Activated naive CD8-positive, alpha-beta T cell treated with anti-CD3 and anti-CD28 coated beads for 36 hours (primary cell): ENCODE measurements around the gene ECSIT. TPM values are rescaled to one million over a fixed set of nuclear protein-coding genes. Genes with fewer than 3 reads are reported as not detected.
"Not testable (repeated sequence)": the region's sequence is repeated elsewhere in the genome, so short reads cannot be mapped to it uniquely, and the experiment has no call there.

ENCODE experiments used
- DNase-seq: peaks from one replicate; pipeline ENCODE4 v3.0.0; 2021
- H3K27ac Mint-ChIP-seq: one replicate; pipeline ENCODE4 v1.8.0; 2022; ENCODE audit warnings: mild to moderate bottlenecking, moderate library complexity, mixed read lengths
- H3K27me3 Mint-ChIP-seq: one replicate; pipeline ENCODE4 v1.8.0; 2022; ENCODE audit warnings: mild to moderate bottlenecking, mixed read lengths
- H3K36me3 Mint-ChIP-seq: one replicate; pipeline ENCODE4 v1.8.0; 2021; ENCODE audit warnings: mild to moderate bottlenecking, mixed read lengths
- H3K4me1 Mint-ChIP-seq: one replicate; pipeline ENCODE4 v1.8.0; 2021; ENCODE audit warnings: mixed read lengths
- H3K4me3 Mint-ChIP-seq: one replicate; pipeline ENCODE4 v1.8.0; 2022; ENCODE audit warnings: mild to moderate bottlenecking, moderate library complexity, mixed read lengths
- H3K9me3 Mint-ChIP-seq: one replicate; pipeline ENCODE4 v1.8.0; 2022; ENCODE audit warnings: mixed read lengths
- total RNA-seq, 2 experiments: library from RNA; stranded (reverse); gene quantifications; one replicate each; pipeline ENCODE4 v1.2.3, GENCODE V29; 2021

ECSIT gene, protein sequence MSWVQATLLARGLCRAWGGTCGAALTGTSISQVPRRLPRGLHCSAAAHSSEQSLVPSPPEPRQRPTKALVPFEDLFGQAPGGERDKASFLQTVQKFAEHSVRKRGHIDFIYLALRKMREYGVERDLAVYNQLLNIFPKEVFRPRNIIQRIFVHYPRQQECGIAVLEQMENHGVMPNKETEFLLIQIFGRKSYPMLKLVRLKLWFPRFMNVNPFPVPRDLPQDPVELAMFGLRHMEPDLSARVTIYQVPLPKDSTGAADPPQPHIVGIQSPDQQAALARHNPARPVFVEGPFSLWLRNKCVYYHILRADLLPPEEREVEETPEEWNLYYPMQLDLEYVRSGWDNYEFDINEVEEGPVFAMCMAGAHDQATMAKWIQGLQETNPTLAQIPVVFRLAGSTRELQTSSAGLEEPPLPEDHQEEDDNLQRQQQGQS
- total RNA-seq: 10 to 100 TPM; 46.7 to 51.7 TPM

DNA sequence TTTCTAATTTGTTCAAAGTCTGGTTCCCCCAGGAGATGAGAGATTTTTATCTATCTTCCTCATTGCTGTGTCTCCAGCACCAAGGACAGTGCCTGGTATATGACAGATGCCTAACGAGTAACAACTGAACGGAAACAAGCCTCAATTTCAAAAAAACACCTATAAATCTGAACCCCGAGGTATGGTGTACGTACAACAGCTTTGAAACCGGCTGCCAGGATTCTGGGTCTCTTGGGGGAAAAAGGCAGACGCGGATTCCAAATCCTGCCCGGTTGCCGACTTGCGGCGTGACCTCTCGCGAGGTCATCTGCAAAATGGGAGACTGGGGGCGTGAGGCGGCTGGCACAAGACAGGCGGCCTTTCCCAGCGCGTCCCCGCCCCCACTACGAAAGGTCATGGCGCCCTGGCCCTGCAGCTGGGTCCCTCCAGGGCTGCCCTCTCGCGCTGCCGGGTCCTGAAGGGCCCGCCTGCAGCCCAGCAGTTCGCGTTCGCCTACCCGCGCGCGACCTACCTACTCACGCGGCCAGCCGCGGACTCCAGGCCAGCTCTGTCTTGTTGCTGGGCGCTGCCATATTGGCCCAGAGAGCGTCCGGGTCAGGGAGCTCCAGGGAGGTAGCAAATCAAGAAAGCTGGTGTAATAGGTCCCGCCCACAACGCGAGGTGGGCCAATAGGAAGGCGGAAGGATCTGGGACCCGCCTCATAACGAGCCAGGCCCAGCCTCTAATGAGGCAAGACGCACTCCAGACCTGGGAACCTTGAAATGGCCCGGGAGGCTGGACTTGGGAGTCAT lies at the start of gene ECSIT:
Gene ECSIT (minus strand): TSS at position 584 of the 791 bp plus-strand sequence. CDS start 9,964 bp downstream, outside the sequence.
- Mint-ChIP-seq H3K36me3 (no peaks in the 10 kb centered on the region), H3K4me1 (peaks cover 21% of the 10 kb centered on the region), H3K9me3 (no peaks in the 10 kb centered on the region), H3K4me3 (peak within 1 kb of the TSS; percentile 87), H3K27ac (peak within 1 kb of the TSS; percentile 85), H3K27me3 (no peaks in the 10 kb centered on the region)
- peak; percentile 93 for DNase-seq

DNA sequence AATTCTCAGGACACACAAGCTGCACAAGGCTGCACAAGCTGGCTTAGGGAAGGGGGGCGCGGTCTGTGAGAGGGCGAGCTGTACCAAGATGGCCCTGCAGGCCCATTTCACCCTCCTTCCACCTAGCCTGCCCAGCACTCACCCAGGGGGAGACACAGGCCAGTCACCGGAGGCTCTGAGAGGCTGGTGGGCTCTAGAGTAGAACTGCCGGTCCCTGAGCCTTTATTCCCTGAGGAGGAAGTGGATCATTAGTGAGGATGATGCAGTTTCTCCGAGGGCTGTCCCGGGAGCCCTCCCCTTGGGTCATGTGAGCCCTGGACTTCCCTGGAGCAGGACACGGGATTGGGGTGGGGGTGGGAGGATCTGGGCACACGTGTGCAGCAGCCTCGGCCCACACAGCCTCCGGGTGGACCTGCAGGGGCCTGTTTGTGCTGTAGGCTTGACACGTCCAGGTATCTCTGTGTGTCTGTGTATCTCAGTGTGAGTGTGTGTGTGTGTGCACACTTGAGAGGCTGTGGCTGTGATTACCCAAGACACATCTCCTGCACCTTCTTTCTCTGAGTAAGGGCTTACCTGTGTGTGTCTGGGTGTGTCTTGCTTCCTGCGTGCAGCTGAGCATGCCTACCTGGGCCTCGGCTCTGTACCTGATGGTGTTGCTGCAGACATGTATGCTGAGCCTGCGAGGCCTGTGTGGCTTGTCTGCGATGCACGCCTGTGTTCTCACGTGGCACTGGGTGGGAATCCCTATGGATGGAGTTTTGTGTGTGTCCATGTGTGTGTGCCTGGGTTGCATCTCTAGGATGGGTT lies 48.7 kb upstream of the ECSIT start, which contains the start of gene ACP5:
Gene ACP5 (minus strand): TSS at position 195 of the 807 bp plus-strand sequence. CDS start 328 bp downstream, outside the sequence.
- Mint-ChIP-seq H3K9me3 (no peaks in the 10 kb centered on the region), H3K36me3 (no peaks in the 10 kb centered on the region), H3K4me3 (peak within 1 kb of the TSS; percentile 47), H3K27me3 (no peaks in the 10 kb centered on the region), H3K4me1 (peaks cover 32% of the 10 kb centered on the region), H3K27ac (no peak within 1 kb of the TSS)
- DNase-seq: no peak

DNA sequence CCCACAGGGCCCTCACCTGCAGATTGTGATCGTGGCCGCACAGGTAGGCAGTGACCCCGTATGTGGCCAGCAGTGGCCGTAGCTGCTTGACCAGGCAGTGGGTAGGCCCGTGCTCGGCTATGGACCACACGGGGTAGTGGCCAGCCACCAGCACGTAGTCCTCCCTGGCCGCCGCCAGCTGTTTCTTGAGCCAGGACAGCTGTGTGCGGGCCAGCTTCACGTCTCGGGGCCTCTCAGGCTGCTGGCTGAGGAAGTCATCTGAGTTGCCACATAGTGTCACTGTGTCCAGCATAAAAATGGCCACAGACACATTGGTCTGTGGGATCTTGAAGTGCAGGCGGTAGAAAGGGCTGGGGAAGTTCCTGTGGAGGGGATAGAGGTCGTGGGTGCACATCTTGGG lies 47.3 kb upstream of the ECSIT start:
- Mint-ChIP-seq H3K4me1 (peaks cover 23% of the 10 kb centered on the region), H3K27me3 (no peaks in the 10 kb centered on the region), H3K9me3 (no peaks in the 10 kb centered on the region), H3K27ac (no peak overlapping the region), H3K36me3 (no peaks in the 10 kb centered on the region), H3K4me3 (no peak overlapping the region)
- DNase-seq: no peak

DNA sequence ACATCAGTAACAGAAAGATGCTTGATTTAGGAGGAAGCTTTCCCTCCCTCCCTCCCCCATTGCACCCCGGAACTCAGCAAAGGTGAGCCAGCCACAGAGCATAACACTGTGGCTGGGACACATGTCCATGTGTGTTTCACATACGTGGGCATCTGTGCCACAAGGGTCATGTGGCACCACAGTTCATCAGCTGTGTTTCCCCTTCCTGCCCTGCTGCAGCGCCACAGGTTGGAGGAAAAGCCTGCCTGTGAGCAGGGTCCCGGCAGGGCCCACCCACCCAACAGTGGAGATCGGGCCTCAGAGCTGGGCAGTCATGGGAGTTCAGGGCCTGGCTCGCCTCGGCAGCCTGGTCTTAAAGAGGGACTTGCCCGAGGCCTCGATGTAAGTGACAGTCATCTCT lies 45.8 kb upstream of the ECSIT start:
- Mint-ChIP-seq H3K4me1 (peaks cover 14% of the 10 kb centered on the region), H3K27me3 (no peaks in the 10 kb centered on the region), H3K9me3 (no peaks in the 10 kb centered on the region), H3K36me3 (no peaks in the 10 kb centered on the region), H3K27ac (no peak overlapping the region), H3K4me3 (no peak overlapping the region)
- no peak for DNase-seq

DNA sequence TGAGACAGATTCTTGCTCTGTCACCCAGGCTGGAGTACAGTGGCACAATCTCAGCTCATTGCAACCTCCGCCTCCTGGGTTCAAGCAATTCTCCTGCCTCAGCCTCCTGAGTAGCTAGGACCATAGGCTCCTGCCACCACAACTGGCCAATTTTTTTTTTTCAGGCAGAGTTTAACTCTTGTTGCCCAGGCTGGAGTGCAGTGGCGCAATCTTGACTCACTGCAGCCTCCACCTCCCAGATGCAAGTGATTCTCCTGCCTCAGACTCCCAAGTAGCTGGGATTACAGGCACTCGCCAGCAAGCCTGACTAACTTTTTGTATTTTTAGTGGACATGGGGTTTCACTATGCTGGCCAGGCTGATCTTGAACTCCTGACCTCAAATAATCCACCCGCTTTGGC lies 44.8 kb upstream of the ECSIT start:
- DNase-seq, H3K27ac Mint-ChIP-seq, H3K9me3 Mint-ChIP-seq, H3K4me3 Mint-ChIP-seq, H3K36me3 Mint-ChIP-seq, H3K27me3 Mint-ChIP-seq: not testable (repeated sequence)
- H3K4me1 Mint-ChIP-seq: peaks cover 12% of the 10 kb centered on the region

DNA sequence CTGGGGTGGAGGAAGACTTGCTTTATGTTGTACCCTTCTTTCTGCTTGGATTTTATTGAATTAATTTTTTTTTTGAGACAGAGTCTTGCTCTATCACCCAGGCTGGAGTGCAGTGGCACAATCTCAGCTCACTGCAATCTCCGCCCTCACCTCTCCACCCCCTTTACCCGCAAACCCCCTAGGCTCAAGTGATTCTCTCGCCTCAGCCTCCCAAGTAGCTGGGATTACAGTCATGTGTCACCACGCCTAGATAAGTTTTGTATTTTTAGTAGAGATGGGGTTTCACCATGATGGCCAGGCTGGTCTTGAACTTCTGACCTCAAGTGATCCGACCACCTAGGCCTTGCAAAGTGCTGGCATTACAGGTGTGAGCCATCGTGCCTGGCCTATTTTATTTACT lies 44.4 kb upstream of the ECSIT start:
- DNase-seq, H3K4me3 Mint-ChIP-seq, H3K27ac Mint-ChIP-seq, H3K27me3 Mint-ChIP-seq, H3K36me3 Mint-ChIP-seq, H3K9me3 Mint-ChIP-seq: not testable (repeated sequence)
- H3K4me1 Mint-ChIP-seq: peaks cover 12% of the 10 kb centered on the region

DNA sequence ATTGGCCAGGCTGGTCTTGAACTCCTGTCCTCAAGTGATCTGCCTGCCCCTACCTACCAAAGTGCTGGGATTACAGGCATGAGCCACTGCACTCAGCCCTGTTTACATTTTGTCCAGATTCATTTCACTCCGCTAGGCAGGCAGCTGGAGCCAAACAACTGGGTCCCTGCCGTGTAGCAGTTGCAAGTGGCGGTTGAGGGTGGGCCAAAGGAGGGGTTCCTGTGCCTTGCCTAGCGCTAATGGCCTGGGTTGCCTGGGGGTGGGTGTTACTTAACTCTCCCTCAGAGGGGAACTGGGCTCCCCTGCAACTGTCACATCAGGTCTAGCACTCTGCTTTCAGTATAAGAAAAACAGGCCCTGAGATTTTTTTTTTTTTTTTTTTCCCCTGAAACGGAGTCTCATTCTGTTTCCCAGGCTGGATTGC lies 41.1 kb upstream of the ECSIT start:
- no peak for DNase-seq
- Mint-ChIP-seq H3K4me1 (peaks cover 10% of the 10 kb centered on the region), H3K4me3 (no peak overlapping the region), H3K27ac (no peak overlapping the region), H3K36me3 (peaks cover 5% of the 10 kb centered on the region), H3K9me3 (no peaks in the 10 kb centered on the region), H3K27me3 (no peaks in the 10 kb centered on the region)

DNA sequence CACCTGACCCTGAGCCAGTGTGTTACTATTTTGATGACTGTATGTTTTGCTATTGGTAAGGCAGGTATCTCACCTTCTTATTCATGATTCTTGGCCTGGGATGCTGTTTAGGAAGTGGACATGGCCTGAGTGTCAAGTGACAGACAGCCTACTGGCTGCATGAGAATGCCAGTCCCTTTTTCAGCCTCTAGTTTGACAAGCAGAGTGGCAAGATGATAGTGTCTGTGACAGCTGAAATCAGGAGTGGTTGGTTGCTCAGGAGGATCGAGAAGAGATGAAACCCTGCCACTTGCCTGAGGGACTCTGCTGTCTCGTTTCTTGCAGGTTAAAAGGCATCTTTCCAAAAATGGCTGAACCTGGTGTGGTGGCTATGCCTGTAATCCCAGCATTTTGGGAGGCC lies 37.2 kb upstream of the ECSIT start:
- Mint-ChIP-seq H3K36me3 (peaks cover 5% of the 10 kb centered on the region), H3K27ac (no peak overlapping the region), H3K9me3 (no peaks in the 10 kb centered on the region), H3K4me3 (no peak overlapping the region), H3K4me1 (peaks cover 5% of the 10 kb centered on the region), H3K27me3 (no peaks in the 10 kb centered on the region)
- DNase-seq: no peak

DNA sequence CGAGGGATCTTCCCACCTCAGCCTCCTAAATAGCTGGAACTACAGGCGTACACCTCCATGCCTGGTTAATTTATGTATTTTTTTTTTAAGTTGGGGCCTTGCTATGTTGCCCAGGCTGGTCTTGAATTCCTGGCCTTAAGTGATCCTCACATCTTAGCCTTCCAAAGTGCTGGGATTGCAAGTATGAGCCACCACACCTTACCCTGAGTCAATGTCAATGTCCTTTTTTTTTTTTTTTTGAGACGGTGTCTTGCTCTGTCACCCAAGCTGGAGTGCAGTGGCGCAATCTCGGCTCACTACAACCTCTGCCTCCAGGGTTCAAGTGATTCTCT lies 36.7 kb upstream of the ECSIT start:
- not testable (repeated sequence) for H3K36me3 Mint-ChIP-seq, DNase-seq, H3K9me3 Mint-ChIP-seq, H3K27me3 Mint-ChIP-seq, H3K4me1 Mint-ChIP-seq, H3K4me3 Mint-ChIP-seq, H3K27ac Mint-ChIP-seq

DNA sequence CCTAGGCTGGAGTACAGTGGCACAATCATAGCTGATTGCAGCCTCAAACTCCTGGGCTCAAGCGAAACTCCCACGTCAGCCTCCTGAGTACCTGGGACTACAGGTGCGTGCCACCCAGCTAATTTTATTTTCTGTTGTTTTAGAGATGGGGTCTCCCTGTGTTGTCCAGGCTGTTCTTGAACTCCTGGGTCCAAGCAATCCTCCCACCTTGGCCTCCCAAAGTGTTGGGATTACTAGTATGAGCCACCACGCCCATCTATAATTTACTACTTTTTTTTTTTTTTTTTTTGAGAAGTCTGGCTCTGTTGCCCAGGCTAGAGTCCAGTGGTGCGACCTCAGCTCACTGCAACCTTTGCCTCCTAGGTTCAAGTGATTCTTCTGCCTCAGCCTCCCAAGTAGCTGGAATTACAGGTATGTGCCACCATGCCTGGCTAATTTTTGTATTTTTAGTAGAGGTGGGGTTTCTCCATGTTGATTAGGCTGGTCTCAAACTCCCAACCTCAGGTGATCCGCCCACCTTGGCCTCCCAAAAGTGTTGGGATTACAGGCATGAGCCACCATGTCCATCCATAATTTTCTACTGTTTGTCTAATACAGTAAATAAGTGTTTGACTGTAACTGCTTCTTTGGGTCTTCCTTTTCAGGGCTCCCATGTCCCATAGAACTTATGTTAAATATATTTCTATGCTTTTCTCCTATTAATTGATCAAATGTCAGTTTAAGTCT lies 35.3 kb upstream of the ECSIT start:
- not testable (repeated sequence) for H3K4me3 Mint-ChIP-seq, H3K27me3 Mint-ChIP-seq, DNase-seq, H3K9me3 Mint-ChIP-seq, H3K36me3 Mint-ChIP-seq, H3K27ac Mint-ChIP-seq
- peaks cover 16% of the 10 kb centered on the region for H3K4me1 Mint-ChIP-seq

DNA sequence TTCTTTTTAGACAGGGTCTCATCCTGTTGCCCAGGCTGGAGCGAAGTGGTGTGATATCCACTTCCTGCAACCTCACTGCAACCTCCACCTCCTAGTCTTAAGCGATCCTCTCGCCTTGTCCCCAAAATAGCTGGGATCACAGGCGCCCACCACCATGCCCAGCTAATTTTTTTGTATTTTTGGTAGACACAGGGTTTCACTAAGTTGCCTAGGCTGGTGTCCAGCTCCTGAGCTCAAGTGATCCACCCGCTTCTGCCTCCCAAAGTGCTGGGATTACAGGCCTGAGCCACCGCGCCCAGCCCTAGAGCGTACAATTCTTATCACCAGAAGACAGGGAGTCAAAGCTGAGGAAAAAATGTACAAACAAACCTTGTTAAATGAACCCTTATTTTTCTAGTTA lies 34.6 kb upstream of the ECSIT start:
- Mint-ChIP-seq H3K4me1 (peaks cover 16% of the 10 kb centered on the region), H3K27ac (no peak overlapping the region)
- no peak for DNase-seq

DNA sequence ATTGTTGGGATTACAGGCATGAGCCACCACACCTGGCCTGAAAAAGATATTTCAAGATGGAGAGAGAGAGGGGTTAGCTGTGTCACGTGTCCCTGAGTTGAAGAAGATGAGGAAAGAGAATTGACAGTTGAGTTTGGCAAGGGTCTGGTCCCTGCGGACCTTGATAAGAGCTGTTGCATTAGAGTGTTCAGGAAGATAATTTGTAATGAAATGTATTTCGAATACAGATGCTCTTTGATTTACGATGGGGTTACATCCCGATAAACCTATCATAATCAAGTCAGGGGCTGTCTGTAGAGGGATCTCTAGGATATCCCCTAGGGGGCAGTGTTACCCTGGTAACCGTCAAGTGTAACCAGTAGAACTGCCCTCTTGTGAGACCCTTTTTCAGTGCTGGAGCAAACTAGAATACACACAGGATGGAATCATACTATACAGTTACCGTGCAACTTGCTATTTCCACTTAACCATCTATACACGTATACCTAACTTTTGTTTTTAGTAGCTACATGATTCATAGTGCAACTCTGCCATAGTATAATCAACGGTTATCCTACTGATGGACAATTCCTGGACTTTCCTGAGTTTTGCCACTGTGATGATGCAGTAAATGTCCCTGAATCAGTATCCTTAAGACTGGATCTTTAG lies 31.6 kb upstream of the ECSIT start:
- DNase-seq: peak; percentile 70
- Mint-ChIP-seq H3K4me3 (peak overlapping the region; percentile 98), H3K9me3 (no peaks in the 10 kb centered on the region), H3K4me1 (peaks cover 30% of the 10 kb centered on the region), H3K27me3 (no peaks in the 10 kb centered on the region), H3K27ac (peak overlapping the region; percentile 55), H3K36me3 (peaks cover 11% of the 10 kb centered on the region)

More for the DNA sequence above, 34.6 kb upstream of the ECSIT start:
- Mint-ChIP-seq H3K27me3 (no peaks in the 10 kb centered on the region), H3K4me3 (no peak overlapping the region), H3K36me3 (peaks cover 5% of the 10 kb centered on the region), H3K9me3 (no peaks in the 10 kb centered on the region)

DNA sequence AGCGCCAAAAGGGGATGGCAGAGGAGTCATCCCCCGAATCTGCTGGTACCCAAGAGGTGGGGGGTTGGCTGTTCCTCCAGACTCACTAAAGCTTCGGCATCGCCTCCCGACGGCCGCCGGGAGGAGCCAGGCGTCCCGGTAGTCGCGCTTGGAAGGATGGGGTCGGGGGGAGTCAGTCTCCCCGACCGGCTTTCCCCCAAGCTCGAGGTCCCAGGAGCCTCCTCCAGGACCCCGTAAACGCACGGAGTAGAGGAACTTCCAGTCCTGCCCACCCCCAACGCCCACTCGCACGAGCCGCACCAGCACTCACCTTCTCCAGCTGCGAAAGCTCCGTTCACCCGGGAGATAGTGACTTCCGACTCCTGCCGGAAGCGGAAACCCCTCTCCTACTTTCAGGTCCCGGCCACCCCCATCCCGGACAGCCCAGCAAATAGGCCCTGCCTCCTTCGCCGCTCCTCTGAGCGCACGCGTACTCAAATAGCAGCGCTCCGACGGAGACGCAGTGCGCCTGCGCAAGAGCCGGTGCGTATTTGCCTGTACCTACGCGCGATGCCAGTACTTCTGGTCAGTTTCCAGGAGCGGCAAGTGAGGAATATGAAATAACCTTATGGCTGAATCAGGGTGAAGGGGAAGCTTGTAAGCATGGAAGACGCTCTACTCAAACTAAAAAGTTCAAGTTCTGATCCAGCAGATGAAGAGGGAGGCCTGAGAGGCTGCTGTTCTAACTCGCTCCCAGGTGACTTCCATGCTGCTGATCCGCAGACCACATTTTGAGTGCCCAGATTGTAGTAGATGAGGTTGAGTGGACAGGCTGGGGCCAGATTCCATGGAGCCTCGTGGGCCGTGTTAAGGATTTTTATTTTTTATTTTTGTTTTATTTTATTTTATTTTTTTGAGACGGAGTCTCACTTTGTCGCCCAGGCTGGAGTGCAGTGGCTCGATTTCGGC lies 30.2 kb upstream of the ECSIT start, which contains the start of gene ELOF1:
Gene ELOF1 (minus strand): TSS at position 350 of the 948 bp plus-strand sequence. CDS start 4,883 bp downstream, outside the sequence.
- H3K9me3 Mint-ChIP-seq: no peaks in the 10 kb centered on the region
- peaks cover 15% of the 10 kb centered on the region for H3K36me3 Mint-ChIP-seq
- no peaks in the 10 kb centered on the region for H3K27me3 Mint-ChIP-seq
- DNase-seq: peak; percentile 98
- peaks cover 36% of the 10 kb centered on the region for H3K4me1 Mint-ChIP-seq
- peak within 1 kb of the TSS; percentile 98 for H3K4me3 Mint-ChIP-seq
- H3K27ac Mint-ChIP-seq: peak within 1 kb of the TSS; percentile 96
